Endometrial microvascular endothelial cells (primary cell): ENCODE measurements around the gene KRT222. TPM values are rescaled to one million over a fixed set of nuclear protein-coding genes. Genes with fewer than 3 reads are reported as not detected.

Source experiments
- in situ Hi-C: cut with HindIII; loops from 2 replicates; pipeline ENCODE4 v1.10.0; 2017; ENCODE audit warnings: low sequenced_read_pairs, low pct_unique_long_range_greater_than_20kb; ENCODE audit errors: inconsistent ontology term
- total RNA-seq: library from RNA; depleted of rRNA; stranded (reverse); fragments of >200 nt; gene quantifications from one replicate; pipeline ENCODE4 v1.2.3, GENCODE V29; 2015; ENCODE audit errors: inconsistent ontology term

Gene KRT222
- total RNA-seq, 1 donor from 2014 or later = not detected

GRCh38 chr17:40621019-40621418 is 44.0 kb downstream of the KRT222 start:
- in situ Hi-C loops = no loop called here

DNA sequence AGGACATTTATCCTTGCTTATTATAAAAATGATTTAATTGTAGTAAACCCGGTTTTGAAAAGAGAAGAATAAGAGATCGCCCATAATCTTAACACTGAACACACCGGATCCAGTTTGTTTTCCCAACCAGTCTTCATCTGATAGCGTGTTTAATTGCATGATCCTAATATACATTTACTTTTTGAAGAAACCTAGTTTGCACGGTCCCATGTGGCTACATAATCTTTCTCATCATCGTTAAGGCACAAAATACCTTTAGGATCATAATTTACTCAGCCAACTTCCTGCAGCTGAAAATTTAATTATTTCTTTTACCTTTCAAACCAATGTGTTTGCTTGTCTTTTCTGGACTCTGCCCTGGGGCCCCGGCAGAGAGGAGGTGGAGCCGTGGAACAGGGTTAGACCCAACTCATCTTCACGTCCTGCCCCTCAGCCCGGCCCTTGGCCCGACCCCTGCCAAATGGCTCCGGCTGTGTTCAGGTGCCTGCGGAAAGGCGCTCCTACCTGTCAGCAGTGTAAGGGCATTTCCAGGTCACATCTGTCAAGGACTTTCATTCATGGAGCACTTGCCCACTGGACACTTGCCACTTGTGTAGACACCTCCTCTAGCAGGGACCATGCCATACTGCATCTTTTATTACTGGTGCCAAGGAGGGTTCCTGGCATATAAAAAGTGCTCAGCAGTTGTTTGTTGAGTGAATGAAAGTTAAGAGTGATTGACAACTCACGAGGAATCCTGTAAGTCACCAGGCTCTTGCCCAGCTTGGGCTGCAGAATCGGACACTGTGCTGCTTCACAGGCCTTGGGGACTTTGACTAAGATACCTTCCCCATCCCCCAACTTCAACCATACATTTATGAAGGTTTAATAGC is 46.0 kb downstream of the KRT222 start:
- in situ Hi-C loops = no loop called here

- in situ Hi-C loops = no loop called here
Measured at GRCh38 chr17:40617678-40618240, 47.2 kb downstream of the KRT222 start.

DNA sequence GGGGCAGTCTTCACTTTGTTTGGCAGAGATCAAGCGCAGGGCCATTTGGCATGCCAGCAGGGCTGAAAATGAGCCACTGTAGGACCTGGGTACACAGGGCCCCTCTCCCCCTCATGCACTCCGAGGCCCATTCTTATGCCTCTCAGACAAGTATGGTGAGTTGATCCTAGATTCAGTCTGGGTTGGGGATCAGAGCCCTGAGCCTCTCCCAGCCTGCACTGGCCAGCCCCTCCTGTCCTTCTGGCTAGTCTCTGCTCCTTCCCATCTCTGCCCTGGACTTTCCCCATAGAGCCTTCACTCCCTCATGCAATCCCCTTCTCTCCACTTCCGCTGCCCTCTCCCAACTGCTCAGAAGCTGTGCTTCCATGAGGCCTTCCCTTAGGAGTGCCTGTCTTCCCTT is 48.4 kb downstream of the KRT222 start:
- in situ Hi-C loops = no loop called here

DNA sequence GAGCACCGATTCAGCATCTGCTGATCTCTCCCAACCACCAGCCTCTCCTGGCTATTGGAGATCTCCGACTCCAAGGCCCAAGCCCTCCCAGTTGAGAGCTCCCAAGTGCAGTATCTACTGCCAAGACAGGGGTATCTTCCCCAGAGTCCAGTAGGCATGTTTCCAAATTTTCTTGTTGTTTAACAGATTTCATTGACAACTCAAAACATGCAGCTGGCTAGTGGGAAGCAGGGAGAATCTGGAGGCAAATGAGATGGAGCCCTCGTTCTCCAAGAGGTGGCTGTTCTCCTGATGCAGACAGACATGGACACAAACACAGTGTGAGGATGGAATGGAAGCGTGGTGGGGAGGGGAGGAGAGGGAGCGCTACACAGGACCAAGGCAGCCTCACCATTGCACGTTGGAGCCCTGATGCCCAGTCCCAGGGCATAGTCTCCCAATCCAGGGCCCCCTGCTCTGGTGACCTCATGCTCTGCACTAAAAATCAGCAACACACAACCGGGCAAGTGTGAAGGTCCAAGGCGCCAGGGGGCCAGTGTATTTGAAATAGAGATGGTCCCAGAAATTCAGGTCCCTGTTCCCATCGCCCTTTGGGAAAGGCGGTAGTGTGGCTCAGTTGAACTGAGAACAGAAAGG is 49.0 kb downstream of the KRT222 start:
- in situ Hi-C loops = no loop called here

DNA sequence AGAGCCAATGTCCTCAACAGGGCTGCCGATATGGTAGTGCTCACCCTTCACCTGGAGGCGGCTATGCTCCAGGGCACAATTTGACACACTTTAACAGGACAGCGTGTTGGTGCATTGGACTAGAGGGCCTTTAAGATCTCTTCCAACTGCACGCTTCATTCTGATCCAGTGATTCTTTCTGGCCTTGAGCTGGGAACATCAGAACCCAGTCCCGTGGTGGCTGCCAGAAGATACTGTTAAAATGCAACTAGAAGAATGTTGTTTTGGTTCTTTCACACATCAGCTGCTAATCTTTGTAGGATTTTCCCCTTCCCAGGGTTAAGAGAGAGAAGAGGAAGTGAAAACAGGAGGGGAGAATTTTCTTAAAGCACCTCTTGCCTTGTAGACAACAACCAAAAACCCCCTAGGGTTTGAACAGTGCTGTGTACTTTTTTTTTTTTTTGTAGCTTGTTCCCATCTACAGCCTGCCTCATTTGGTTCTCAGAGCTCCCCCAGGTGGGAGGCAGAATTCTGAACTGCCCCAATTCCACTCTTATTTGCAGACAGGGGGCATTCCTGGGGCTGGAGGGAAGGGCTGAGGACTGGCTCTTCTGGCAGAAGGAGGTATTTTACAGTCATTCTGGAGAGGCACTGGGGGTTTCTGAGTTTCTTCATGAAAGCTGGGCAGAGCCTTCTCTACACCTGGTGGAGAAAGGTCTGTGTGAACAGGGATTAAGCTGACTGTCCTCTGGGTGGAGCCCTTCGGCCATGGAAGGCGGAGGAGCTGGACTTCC is 49.7 kb downstream of the KRT222 start:
- in situ Hi-C loops = no loop called here

GRCh38 chr17:40614431-40615067 is 50.4 kb downstream of the KRT222 start:
- in situ Hi-C loops = no loop called here

- in situ Hi-C loops = no loop called here
Measured at GRCh38 chr17:40613467-40614154, 51.4 kb downstream of the KRT222 start.

DNA sequence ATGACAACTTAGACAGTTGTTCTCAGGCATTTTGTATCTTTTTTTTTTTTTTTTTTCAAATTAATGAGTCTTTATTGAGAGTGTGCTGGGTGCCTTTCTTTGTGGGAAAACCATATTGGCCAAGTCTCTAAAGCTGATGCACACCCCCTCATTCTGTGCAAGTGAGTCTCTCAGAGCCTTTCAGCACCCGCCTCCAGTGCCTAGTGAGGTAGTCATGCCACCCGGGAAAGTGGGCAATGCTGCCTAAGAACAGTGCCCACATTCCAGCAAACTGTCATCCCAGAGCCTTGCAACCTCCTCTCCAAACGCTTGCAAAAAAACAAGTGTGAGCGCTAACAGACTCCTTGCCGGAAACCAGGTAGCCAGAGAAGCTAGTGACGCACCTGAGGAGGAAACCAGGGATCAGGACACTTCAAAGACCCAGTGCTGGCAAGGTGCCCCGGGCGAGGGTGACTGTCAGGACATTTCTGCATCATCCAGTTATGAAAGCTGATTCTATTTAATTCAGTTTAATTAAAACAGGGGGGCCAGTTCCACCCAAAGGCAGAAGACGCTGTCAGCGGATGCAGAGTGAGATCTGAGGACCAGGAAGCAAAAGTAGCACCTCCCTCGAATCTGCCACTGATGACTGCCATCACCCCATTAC is 52.3 kb downstream of the KRT222 start:
- in situ Hi-C loops = no loop called here

- in situ Hi-C loops = no loop called here
Measured at GRCh38 chr17:40611840-40612474, 53.0 kb downstream of the KRT222 start.

DNA sequence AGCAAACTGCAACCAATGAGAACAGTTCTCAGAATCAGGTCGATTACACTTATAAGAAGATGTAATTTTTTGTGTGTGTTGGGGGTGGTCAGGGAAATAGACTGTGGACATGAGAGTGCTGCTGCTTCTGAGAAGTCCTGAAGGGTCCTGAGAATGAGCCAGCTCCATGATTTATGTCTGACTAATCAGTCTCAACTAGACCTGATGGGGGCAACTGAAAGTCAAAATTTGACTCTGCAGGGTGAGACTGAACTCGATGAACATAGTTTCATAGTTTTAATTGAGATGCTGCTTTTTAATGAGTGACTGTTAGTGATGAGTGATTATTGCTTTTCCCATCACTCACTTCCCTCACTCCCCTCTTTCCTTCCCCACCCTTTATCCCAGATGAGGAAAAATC is 54.6 kb downstream of the KRT222 start:
- in situ Hi-C loops = no loop called here

GRCh38 chr17:40608061-40608581 is 56.9 kb downstream of the KRT222 start:
- in situ Hi-C loops = no loop called here

DNA sequence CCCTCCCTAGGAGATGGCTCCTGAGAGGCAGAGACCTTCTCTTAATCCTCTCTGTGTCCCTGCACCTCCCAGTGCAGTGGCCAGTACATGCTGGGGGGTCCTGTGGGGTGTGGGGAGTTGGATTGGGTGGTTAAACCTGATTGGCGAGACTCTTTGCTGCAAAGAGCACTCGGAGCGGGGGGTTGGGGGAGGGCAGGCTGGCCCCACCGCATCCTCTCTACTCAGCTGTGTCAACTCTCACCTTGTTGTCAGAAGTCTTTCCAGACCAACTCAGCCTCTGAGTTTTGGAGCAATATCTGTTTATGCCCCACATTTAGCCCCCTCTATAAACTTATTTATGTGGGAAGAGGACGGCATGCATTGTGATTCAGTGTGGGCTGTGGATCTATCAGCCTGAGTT is 57.3 kb downstream of the KRT222 start:
- in situ Hi-C loops = no loop called here

DNA sequence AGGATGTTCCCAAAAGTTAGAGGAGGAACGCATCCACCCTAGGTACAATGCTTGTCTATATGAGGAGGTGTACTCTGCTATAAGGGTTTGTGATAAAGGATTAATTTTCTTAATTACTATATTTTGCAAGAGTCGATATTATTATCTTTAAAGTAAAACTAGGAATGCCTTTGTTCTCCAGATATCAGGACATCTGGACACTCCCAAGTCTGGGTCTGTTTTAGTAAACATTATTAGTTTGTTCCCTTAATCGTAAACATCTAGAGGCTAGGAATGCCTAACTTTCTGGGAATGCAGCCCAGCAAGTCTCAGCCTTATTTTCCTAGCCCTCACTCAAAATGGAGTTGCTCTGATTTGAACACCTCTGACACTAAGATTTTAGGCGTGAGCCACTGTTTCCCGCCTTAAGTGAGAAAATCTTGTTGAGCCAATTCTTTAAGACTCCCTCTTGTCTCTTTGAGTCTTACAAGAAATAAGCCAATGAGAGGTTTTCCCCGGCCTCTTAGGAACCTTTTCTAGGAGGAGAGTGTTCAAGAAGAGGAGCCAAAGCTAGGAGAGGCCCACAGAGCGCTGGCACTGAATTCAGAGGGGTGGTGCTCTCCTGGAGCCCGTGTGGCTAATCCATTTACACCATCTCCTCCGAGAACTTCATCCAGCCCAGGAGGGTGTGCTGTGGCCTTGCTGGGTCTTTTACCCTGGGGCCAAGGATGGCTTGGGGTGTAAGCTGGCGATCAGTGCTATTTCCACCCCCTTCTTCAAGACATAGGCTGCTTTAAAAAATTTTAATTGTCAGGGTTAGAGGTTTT is 58.2 kb downstream of the KRT222 start:
- in situ Hi-C loops = no loop called here

DNA sequence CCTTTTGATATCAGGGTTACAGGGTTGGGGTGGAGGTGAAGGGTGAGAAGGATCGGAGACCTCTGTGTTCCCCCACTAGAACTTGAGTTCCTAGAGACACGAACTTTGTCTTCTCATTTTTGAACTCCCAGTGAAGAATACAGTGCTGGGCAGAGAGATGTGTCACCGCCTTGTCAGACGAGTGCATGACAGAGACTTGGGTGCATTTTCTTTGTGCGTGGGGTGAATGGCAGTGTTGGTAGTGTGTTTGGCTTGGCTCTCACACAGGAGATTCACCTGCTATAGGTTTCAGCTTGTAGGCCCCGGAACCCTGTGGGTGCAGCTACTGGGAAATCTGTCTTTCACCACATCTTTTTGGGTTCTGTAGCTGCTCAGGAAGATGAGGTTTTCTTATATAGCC is 59.7 kb downstream of the KRT222 start:
- in situ Hi-C loops = no loop called here
